ENCODE measurements around the gene PLEKHG3.

GRCh38 chr14:64663174-64663573 is 41.0 kb upstream of the PLEKHG3 start:
- TF ChIP-seq POLR2AphosphoS5 (IDR thresholded peaks at IDR 0.05; ENCODE audit: low read depth, low read length) (no peak), CTCF (IDR thresholded peaks at IDR 0.05) (no peak), REST (IDR thresholded peaks at IDR 0.05; ENCODE audit: insufficient read depth in 1 of 2, low read depth in 2 of 2, low read length in 1 of 2) (no peak), SIN3A (IDR thresholded peaks at IDR 0.05; ENCODE audit: borderline replicate concordance, insufficient read depth, low read depth, low read length) (no peak)
